ENCODE results near the gene NKAIN2.

DNA sequence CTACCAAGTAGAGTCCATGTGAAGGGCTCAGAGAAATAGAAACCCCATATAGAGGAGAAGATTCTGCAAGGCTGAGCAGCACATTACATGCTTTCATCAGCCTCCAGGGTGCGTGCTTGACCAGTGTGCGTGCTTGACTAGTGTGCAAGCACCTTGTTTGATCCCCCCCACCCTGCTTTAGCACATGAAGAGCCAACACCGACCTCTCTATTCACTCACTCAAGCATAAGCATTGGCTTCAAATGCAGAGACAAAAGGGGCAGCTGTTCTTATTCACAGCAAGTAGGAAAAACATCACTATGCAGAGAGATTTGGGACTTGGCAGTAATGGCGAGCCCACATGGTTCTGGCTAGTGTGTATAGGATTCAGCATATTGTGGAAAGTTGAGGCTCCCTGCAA lies 879.8 kb downstream of the NKAIN2 start:
- TF ChIP-seq OSR1 (CRISPR knock-in tag; IDR thresholded peaks at IDR 0.05) (no peak), ARNTL (CRISPR knock-in tag; IDR thresholded peaks at IDR 0.05; ENCODE audit: borderline replicate concordance, low read depth) (no peak), ISL1 (CRISPR knock-in tag; IDR thresholded peaks at IDR 0.05) (no peak), ZFP3 (CRISPR knock-in tag; IDR thresholded peaks at IDR 0.05) (no peak)
